Left lung (tissue), 10 donors: ENCODE results near the gene CPED1. TPM values are rescaled to one million over a fixed set of nuclear protein-coding genes. Genes with fewer than 3 reads are reported as not detected.

Experiments used
- ATAC-seq: fragments of 200-7000 bp; cut with Tn5 transposase; one replicate; pipeline ENCODE4 v1.9.1; 2020; ENCODE audit warnings: moderate library complexity
- DNase-seq, 4 donors: peaks; one replicate each; pipeline ENCODE4 v3.0.0-alpha.2; 2013 to 2020
- H3K27ac ChIP-seq, 2 donors: fragments of 200-600 bp; sonication (generic) in 1 of 2; one replicate each; pipeline versions ENCODE4 v1.5.0 to v1.8.0; 2020 to 2021
- H3K27me3 ChIP-seq, 2 donors: fragments of 200-600 bp; sonication (generic) in 1 of 2; one replicate each; pipeline versions ENCODE4 v1.5.0 to v1.8.0; 2020 to 2021
- H3K36me3 ChIP-seq, 2 donors: fragments of 200-600 bp; sonication (generic) in 1 of 2; one replicate each; pipeline versions ENCODE4 v1.5.0 to v1.8.0; 2020 to 2021
- H3K4me1 ChIP-seq, 2 donors: fragments of 200-600 bp; one replicate each; pipeline ENCODE4 v1.8.0; 2021
- H3K4me3 ChIP-seq, 2 donors: fragments of 200-600 bp; sonication (generic) in 1 of 2; one replicate each; pipeline versions ENCODE4 v1.5.0 to v1.8.0; 2020 to 2021; ENCODE audit warnings: mild to moderate bottlenecking in 1 of 2
- H3K9me3 ChIP-seq, 2 donors: fragments of 200-600 bp; sonication (generic) in 1 of 2; one replicate each; pipeline versions ENCODE4 v1.5.0 to v1.8.0; 2020 to 2021
- CTCF ChIP-seq, 2 donors: fragments of 200-600 bp; sonication (generic) in 1 of 2; IDR thresholded peaks; one replicate each; pipeline versions ENCODE4 v1.5.0 to v1.8.0; 2021; ENCODE audit warnings: antibody characterized with exemption in 2 of 2
- intact Hi-C, 2 donors: fragments of 100-400 bp; cut with DNase I; formaldehyde crosslinking; loops; one replicate each; pipeline versions ENCODE4 v1.11.2 to v1.14.2; 2022
- polyA plus RNA-seq, 6 donors: library from polyadenylated mRNA; unstranded; fragments of 120-200 nt; gene quantifications; one replicate each; pipeline ENCODE4 v1.2.1, GENCODE V29; 2013; ENCODE audit not compliant: insufficient read length in 6 of 6
- total RNA-seq, 2 donors: library from RNA; stranded (reverse); fragmentation: NEBNext Ultra II Directional; extraction: Animal tissue kit (Norgen Biotek cat#: 25700); gene quantifications; one replicate each; pipeline ENCODE4 v1.2.1, GENCODE V29; 2021
- donor health status: DM: no; HTN: yes; CAD: no.
- donor health status: DM: no; HTN: no; CAD: no.

CPED1 gene
- total and polyA plus RNA-seq, 8 donors: 8.8 to 29.6 (median 22.8) TPM

DNA sequence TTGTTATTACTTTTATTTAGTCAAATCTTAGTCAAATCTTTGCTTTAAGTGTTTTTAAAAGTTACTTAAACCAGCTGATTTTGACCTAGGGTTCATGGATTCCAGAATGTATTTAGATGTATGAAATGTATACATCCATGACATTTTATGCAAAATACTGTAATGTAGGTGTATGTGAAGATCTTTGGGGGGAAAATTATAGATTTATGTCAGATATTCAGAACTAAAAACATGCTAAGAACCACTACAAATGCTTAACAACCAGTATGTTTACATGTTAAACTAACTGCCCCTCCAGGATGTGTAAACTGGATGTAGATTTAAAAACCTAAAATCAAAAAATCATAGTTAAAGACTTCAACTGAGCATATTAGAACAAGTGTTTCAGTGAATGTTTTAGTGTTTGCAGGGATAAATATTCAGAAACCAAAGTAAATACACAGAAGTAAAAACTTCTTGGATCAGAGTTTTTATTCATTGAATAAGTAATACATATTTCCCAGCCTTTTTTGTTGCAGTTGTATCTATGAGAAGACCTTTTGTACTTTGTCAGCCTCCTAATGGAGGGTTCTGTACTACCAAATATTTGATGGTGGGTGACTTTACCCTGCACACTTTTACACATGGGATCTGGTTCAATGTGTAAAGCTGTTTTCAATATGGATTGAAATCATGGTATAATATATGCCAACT, 3.9 kb downstream of the CPED1 start:
- no peaks in the 10 kb centered on the region for H3K9me3 ChIP-seq
- intact Hi-C loops: no loop called here
- H3K27me3 ChIP-seq: peaks cover 0 to 34% of the 10 kb centered on the region in 2 donors
- no peak for TF ChIP-seq CTCF (IDR thresholded peaks at IDR 0.05)
- H3K27ac ChIP-seq: peak overlapping the region in 1 of 2 donors; percentile 91
- H3K36me3 ChIP-seq: no peaks in the 10 kb centered on the region
- H3K4me3 ChIP-seq: no peak overlapping the region
- DNase-seq (no peak), ATAC-seq (no peak)
- H3K4me1 ChIP-seq: peaks cover 0 to 65% of the 10 kb centered on the region in 2 donors

DNA sequence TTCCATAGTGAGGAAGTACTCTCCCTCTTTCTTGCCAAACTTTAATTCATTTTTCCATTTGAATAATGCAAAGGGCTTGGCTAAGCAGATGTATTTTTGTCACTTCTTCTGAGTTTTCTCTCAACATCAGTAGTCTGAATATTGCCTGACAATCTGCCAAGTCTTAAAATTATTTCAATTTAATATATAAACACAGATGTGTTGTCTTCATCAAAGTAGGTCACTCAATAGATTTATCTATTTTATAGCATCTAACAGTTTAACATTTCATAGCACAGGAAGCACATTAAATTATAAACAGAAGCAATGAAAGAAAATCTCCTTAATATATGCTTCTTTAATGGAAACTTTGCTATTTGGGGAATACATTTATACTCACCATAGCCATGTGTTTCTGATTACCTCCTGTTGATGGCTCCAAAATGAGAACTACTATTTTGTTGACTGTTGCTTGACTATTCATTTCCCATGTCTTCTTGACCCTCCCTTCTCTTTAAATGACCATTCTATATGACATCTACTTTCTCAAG, 4.5 kb downstream of the CPED1 start:
- no peak for TF ChIP-seq CTCF (IDR thresholded peaks at IDR 0.05)
- no peaks in the 10 kb centered on the region for H3K9me3 ChIP-seq
- intact Hi-C loops: no loop called here
- H3K27ac ChIP-seq: no peak overlapping the region
- no peak overlapping the region for H3K4me3 ChIP-seq
- no peak for DNase-seq
- no peak for ATAC-seq
- peaks cover 0 to 69% of the 10 kb centered on the region in 2 donors for H3K4me1 ChIP-seq
- no peaks in the 10 kb centered on the region for H3K36me3 ChIP-seq
- peaks cover 0 to 34% of the 10 kb centered on the region in 2 donors for H3K27me3 ChIP-seq

DNA sequence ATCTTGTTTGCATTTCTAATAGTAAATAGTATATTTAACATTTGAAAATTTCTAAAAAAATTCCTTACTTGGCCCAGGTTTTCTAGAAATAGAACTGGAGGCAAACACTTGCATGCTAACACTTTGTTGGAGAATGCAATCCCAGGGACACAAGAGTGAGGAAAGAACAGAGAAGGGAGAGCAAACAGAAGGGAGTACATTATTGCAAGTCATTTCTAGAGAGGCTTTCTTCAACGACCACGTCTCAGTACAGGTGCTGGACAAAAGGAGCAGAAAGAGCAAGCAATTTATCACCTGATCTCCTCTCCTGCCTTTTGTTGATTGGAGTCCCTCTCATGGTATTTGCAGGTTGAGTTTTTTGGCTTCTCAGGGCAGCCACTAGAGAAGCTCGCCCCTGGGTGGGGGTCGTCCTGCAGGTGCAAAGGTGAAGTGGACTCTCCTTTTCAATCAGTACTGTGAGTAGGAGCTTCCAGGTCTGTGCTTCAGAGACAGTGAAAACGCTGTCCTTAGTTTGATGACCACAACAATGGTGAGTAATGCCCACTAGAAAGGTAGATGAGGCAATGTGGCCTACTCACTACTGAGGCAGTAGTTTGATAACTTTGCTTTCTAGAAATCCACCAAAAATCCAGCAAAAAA, 5.2 kb downstream of the CPED1 start:
- Histone ChIP-seq H3K36me3 (no peaks in the 10 kb centered on the region), H3K27me3 (peaks cover 0 to 29% of the 10 kb centered on the region in 2 donors), H3K9me3 (no peaks in the 10 kb centered on the region), H3K27ac (no peak overlapping the region), H3K4me1 (peaks cover 0 to 67% of the 10 kb centered on the region in 2 donors), H3K4me3 (no peak overlapping the region)
- DNase-seq: no peak
- no peak for ATAC-seq
- no peak for TF ChIP-seq CTCF (IDR thresholded peaks at IDR 0.05)
- intact Hi-C loops: no loop called here

DNA sequence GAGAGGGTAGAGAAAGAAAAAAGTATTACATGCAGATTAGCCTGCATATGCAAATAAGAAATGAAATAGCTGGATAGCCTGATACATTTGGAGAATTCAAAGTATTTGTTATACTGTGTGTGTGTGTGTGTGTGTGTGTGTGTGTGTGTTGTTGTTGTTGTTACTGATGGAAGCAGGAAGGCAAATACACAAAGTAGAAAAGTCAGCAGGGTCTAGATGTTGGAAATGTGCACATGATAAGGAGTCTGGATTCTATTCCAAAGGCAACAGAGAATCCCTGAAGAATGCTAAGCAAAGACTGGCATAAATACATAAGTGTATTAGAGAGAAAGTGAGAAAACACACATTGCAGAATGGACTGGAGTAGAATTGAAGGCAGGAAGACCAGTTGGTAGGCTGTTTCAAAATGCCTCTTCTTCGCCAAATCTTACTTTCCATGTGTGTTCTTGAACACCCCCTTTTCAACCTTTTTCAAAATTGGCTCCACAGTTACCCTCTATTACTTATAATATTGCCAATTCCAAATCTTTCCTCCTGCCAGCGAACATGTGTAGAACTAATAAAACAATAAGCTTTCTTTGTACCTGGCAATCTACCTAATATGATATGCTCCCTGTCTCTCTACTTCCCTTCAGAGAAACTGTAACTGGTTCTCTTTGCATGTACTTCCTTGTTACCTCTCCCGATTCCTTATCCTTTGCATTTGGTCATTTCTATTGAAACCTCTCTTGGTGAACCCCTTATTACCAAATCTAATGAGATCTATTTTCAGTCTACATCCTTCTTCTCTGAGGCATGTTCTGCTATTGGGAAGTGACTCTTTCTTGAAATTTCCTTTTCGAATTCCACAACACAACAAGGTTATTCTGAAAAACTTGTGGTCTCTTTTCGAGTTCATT, 6.2 kb downstream of the CPED1 start:
- no peak for DNase-seq
- H3K27me3 ChIP-seq: peaks cover 0 to 18% of the 10 kb centered on the region in 2 donors
- no peaks in the 10 kb centered on the region for H3K36me3 ChIP-seq
- H3K4me3 ChIP-seq: no peak overlapping the region
- TF ChIP-seq CTCF (IDR thresholded peaks at IDR 0.05): no peak
- peak overlapping the region in 1 of 2 donors; percentile 43 for H3K27ac ChIP-seq
- H3K9me3 ChIP-seq: no peaks in the 10 kb centered on the region
- peaks cover 9 to 68% of the 10 kb centered on the region in 2 donors for H3K4me1 ChIP-seq
- intact Hi-C loops: no loop called here
- ATAC-seq: no peak
